Measurements from ENCODE around the gene NUB1.
A peak's percentile ranks its signal among the peaks of the same experiment; 100 is the strongest.

Gene NUB1

DNA sequence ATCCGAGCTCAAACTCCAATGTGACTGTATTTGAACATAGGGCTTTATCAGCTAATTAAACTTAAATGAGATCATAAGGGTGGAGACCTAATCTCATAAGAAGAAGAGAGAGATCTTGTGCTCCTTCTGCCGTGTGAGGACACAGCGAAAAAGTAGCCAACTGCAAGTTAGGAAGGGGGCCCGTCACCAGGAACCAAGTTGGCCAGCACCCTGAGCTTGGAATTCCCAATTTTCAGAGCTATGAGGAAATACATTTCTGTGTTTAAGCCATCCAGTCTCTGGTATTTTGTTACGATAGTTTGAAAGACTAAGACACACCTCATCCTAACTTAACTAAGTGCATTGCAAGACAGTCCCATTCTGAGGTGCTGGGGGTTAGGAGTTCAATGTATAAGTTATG, 82.3 kb downstream of the NUB1 start:
- TF ChIP-seq, protein P1, sequence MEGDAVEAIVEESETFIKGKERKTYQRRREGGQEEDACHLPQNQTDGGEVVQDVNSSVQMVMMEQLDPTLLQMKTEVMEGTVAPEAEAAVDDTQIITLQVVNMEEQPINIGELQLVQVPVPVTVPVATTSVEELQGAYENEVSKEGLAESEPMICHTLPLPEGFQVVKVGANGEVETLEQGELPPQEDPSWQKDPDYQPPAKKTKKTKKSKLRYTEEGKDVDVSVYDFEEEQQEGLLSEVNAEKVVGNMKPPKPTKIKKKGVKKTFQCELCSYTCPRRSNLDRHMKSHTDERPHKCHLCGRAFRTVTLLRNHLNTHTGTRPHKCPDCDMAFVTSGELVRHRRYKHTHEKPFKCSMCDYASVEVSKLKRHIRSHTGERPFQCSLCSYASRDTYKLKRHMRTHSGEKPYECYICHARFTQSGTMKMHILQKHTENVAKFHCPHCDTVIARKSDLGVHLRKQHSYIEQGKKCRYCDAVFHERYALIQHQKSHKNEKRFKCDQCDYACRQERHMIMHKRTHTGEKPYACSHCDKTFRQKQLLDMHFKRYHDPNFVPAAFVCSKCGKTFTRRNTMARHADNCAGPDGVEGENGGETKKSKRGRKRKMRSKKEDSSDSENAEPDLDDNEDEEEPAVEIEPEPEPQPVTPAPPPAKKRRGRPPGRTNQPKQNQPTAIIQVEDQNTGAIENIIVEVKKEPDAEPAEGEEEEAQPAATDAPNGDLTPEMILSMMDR (conservative IDR thresholded peaks at IDR 0.05; ENCODE audit: low read depth, low read length): no peak
- H3K4me3 ChIP-seq (ENCODE audit: low read depth, low read length): no peak overlapping the region
- no peak for DNase-seq (ENCODE audit: low read depth)

DNA sequence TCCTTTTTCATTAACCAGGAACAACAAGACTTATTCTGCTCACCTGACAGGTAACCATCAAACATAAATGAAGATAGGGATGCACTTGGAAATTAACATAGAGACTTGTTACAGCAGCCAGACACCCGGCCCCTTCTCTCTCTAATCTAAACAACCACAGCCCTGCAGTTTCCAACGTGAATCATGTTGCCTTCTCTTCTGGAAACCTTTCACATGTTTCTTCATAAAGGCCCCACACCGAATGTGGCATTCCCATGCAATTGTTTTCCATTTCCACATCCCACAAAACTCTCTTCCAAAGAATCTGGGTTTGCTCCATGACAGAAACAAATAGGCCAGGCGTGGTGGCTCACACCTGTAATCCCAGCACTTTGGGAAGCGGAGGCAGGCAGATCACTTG, 83.2 kb downstream of the NUB1 start:
- TF ChIP-seq, protein P1 (conservative IDR thresholded peaks at IDR 0.05; ENCODE audit: low read depth, low read length): no peak
- no peak overlapping the region for H3K4me3 ChIP-seq (ENCODE audit: low read depth, low read length)
- DNase-seq (ENCODE audit: low read depth): peak; percentile 69

- H3K4me3 ChIP-seq (ENCODE audit: low read depth, low read length): no peak overlapping the region
- TF ChIP-seq, protein P1 (conservative IDR thresholded peaks at IDR 0.05; ENCODE audit: low read depth, low read length): no peak
- DNase-seq (ENCODE audit: low read depth): peak; percentile 93
These were observed 84.2 kb downstream of the NUB1 start for GRCh38 chr7:151425670-151426440.

DNA sequence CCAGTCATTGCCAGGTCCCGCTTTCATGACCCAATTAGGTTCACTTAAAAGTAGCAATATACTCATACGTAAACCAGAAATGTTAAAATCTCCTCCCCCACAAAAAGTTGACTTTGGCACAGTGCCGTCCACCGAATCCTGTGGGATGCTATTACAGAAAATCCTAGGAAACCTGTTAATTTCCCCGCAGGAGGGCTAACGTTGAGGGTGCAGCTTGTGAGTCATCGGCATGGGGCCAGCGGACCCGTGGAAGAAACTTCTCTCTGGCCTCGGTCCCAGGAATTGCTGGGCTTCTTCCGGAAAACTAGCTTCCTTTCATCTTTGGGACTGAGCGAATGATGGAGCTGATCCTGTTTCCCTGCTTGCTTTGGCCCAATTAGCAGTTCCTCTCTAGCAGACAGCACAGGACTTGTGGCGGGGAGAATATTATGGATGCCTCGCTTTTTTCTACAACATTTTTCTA, 84.9 kb downstream of the NUB1 start:
- H3K4me3 ChIP-seq (ENCODE audit: low read depth, low read length): no peak overlapping the region
- DNase-seq (ENCODE audit: low read depth): peak; percentile 98
- TF ChIP-seq, protein P1 (conservative IDR thresholded peaks at IDR 0.05; ENCODE audit: low read depth, low read length): no peak

GRCh38 chr7:151426904-151427704, 85.5 kb downstream of the NUB1 start:
- no peak overlapping the region for H3K4me3 ChIP-seq (ENCODE audit: low read depth, low read length)
- TF ChIP-seq, protein P1 (conservative IDR thresholded peaks at IDR 0.05; ENCODE audit: low read depth, low read length): no peak
- DNase-seq (ENCODE audit: low read depth): no peak

DNA sequence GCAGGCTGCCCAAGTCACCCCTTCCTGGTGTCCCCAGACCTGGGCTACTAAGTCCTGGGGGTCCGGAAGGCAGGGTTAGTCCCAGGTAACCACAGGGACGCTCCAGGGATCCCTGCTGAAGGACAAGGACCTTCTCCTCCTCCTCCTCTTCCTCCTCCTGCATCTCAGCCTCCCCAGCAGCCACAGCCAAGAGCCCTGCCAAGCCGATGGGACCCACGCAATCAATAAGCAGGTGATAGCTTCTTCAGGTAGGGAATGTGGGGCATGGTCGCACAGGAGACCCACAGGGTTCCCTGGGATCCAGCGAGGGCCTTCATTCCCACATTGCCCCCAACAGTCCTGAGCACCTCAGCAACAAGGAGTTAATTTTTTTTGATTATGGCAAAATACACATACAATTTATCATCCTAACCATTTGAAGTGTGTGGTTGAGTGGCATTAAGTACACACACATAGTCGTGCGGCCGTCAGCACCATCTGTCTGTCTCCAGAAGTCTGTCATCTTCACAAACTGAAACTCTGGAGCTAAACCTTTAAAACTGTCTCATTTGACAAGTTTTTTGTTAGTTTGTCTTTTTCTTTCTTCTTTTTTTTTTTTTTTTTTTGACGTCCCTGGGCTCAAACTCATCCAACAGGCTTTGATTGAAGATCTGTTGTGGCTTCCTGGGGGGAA, 86.2 kb downstream of the NUB1 start:
- no peak for DNase-seq (ENCODE audit: low read depth)
- H3K4me3 ChIP-seq (ENCODE audit: low read depth, low read length): no peak overlapping the region
- TF ChIP-seq, protein P1 (conservative IDR thresholded peaks at IDR 0.05; ENCODE audit: low read depth, low read length): no peak

Measured in choroid plexus epithelial cell (primary cell).